ENCODE measurements around the gene KLHL22.
A peak's percentile ranks its signal among the peaks of the same experiment; 100 is the strongest.
"Not testable (repeated sequence)": the region's sequence is repeated elsewhere in the genome, so short reads cannot be mapped to it uniquely, and the experiment has no call there.

Gene KLHL22

DNA sequence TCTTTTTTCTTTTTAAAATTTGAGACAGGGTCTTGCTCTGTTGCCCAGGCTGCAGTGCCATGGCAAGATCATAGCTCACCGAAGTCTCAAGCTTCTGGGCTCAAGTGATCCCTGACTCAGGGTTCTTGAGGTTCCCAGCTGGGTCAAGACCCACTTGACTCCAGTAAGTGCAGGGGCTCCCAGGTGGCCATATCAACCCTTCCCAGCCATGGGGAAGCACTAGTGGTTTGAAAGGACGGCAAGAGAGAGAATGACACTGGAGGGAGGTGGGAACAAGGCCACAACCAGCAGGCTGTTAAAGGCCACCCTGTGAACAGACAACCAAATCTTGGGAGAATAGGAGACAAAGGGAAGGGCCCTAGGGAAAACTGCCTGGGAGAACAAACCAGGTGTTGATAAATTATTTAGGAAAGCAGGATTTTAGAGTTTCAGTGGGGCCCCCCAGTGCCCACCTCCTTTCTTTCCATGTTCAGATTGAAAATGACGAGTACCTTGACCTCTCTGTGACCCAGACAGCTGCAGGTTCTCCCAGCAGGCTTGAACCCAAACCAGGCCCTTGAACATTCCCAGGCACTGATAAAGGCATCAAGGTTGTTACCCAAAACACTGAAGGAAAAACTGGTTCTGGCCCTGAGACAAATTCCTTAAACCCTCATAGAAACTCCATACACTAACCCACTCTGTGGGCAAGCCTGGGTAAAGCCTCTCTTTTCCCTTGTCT lies 28.8 kb downstream of the KLHL22 start:
- DNase-seq, result no peak

DNA sequence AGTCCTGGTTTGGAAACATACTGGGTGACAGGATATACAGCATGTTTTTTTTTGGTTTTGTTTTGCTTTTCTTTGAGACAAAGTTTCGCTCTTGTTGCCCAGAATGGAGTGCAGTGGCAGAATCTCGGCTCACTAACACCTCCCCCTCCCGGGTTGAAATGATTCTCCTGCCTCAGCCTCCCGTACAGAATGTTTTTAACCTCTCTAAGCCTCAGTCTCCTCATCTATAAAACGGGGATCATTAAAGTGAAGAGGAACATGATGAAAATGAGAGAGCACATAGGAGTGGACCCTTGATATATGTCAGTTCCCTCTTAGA lies 29.9 kb downstream of the KLHL22 start:
- no peak for DNase-seq

DNA sequence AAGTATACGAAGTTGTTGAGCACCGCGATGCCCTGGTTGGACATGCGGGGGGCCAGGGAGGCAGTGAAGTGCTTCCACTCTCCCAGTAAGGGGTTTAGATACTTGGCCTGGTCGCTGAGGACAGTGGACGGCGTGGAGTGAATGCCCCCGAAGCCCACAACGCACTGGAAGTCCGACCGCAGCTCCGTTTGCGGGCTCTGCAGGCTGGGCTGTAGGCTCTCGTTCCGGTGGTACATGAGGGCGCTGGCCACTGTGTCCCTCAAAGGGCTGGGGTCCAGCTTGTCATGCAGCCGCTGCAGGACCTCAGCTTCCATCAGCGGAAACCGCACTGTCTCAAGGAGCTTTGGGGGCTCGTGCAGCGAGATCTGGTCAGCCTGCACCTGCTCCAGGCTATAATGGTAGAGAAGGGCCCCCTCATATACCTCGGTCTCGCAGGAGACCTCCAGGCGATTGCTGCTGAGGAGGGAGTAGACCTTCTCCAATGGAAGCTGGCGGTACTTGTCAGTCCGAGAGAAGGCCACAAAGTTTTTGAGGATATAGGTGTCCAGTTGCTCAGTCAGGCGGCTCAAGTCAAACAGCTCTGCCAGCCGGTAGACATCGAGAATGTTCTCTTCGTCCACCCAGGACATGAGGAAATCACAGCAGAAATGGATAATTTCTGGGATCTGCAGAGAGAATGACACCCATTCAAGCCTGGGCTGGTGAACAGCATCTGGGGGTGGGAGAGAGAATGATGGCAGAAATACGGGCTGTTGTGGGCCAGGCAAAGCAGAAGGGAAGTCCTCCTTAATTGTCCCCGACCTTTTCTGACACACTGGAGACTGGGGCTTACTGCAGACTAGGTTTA lies 30.5 kb downstream of the KLHL22 start:
- DNase-seq, result no peak

DNA sequence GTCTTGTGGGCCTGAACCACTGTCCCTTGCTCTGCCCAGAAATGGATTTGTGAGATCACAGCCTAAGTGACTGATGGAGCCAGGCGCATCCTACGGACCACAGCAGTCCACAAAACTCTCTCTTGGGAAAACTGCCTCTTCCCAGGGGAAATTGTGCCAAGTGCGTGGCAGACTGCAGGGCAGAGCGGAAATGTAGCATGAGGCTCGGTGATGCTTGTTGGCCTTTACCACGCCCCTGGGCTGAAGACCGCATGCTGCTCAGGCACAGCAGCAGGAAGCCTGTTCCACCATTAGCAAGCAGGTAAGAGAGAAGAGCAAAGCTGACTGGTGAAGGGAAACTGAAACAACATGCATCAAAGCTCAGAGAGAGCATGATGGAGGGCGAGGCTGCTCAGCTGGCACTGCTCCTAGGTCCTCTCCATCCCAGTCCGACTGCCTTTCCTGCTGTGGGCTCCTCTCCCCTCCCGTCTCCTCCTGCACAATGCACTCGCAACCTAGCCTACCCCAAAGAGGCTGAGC lies 31.4 kb downstream of the KLHL22 start:
- DNase-seq, result no peak

DNA sequence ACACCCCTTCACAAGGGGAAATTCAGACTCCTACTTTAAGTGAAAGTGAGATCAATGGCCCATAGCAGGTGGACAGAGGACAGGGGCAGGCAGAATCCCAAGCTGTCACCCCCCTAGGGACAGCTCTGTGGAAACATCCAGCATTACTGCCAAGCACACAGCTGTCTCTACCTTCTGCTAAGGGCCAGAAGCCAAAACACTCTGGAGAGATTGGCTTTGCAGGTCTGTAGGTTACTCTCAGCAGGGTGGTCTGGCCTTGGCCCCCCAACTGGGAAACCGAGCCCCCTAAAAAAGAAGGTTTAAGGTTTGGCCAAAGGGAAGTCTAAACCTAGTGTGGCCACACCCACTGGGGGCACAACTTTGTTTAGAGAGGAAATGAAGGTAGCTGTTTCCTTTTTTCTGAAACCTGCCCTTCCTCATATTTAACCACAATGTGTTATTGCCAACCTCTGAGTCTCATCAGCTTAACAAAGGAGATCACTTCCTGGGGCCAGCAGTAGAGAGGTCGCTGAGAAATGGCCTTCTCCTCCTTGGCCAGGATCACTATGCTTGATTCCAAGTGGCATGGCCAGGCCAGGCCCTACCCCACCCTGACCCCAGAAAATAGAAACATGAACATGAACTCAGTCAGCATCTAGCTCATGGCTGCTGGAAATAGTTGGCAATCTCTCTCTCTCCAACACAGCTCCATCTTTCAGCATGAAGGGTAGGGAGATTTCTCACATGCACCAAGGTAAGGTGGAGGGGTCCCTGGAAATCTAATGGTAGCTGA lies 32.1 kb downstream of the KLHL22 start:
- DNase-seq, result no peak

DNA sequence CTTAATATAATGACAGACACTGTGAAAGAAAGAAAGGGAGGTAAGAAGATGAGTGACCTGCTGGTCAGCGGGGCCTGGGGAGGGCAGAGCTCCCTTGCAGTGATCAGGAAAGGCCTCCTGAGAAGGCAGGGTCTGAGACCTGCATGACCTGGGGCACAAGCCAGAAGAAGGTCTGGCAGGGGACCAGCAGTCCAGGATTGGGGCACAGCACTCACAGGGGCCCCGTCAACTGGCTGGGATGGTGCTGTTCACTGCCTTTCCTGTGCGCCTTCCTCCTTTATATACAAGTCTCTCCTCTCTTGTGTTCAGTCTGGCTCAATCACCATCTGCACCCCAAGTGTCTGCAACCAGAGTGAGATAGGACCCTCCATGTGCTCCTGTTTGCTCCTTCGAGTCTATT lies 35.7 kb downstream of the KLHL22 start:
- no peak for DNase-seq

DNA sequence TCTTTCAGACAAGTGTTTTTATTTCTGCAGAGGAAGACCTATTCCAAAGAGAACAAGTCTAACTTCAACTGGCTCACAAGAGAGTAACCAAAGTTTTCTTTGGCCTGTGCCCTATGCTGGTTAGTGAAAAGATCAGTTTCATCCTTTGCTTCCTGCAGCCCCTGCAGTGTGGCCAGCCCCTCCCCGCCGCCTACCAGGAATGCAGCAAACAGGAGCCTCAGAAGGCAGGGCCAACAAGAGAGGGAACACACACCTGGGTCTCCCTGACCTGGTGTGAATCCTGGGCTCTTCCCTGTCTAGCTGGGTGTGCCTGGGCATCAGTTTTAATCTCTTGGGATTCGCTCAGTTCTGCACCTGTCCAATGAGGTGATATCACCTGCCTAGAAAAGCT lies 36.4 kb downstream of the KLHL22 start:
- DNase-seq, result no peak

DNA sequence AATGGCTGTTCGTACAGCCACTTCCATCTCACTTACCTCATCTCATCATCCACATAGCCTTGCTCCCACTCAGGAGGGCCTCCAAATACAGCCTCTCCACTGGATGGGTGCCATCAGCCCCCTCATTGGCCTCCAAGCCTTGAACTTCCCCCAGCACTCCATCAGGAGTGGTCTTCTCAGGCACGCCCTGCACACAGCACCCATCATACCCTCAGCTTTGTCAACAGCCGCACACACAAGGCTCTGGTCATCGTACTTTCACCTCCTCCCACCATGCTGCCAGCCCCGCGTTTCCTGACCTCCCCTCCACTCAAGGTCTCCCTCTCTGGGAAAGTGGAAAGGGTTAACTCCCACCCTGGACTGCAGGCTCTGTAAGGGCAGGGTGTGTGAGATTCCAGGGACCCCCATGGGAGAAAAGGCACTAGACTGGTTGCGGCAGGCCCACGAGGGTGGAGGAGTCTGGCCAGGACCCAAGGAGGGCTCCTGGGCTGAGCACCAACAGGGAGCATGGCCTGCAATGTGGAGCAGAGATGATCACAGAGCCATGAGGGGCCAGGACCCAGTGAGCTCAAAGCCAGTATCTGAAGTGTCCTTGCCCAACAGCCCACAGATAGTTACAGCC lies 37.0 kb downstream of the KLHL22 start:
- DNase-seq, result no peak

DNA sequence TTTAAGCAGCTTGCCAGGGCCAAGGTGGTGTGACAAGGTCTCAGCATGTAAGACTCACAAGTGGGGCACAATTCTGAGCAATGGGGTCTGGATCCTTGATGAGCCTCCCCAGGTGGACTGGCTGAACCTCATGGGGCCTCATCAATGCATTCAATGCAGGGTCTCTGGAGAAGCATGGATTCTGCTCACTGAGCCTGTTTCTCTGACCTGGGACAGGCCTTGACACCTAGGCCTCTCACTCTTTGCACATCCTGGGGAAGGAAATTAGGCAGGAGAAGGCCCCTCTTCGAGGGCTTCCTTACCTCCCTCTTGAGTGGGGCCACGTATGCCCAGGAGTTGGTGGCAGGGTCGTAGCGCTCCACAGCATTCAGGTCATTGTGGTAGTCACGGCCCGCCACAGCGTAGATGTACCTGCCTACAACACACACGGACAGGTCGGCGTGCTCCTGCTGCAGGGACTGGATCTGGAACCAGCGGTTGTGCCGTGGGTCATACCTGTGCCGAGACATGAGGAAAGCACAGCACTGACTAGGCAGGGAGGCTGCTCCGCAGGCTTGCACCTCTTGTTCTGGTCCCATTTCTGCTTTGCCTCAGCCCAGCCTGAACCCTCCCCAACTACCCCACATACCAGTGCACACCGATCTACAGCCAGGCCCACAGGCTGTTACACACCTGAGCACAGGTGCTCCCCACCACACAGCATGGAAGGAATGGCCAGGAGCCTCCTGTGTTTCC lies 37.9 kb downstream of the KLHL22 start:
- DNase-seq, result no peak

DNA sequence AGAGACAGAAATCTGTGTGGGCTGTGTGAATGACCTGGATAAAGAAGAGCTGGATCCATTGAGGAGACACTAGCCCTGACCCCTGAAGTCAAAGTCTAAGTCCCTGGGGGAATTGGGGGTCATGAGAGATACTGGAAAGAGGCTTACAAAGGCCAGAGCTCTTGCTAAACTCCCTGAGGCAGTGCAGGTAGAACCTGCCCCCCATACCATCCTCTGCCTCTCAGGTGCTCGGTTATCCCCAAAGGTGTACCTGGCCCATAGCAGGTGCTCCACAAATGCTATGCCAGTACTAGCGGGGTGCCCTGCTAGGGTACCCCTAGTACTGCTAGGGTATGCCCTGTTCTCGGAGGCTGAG lies 38.9 kb downstream of the KLHL22 start:
- no peak for DNase-seq

DNA sequence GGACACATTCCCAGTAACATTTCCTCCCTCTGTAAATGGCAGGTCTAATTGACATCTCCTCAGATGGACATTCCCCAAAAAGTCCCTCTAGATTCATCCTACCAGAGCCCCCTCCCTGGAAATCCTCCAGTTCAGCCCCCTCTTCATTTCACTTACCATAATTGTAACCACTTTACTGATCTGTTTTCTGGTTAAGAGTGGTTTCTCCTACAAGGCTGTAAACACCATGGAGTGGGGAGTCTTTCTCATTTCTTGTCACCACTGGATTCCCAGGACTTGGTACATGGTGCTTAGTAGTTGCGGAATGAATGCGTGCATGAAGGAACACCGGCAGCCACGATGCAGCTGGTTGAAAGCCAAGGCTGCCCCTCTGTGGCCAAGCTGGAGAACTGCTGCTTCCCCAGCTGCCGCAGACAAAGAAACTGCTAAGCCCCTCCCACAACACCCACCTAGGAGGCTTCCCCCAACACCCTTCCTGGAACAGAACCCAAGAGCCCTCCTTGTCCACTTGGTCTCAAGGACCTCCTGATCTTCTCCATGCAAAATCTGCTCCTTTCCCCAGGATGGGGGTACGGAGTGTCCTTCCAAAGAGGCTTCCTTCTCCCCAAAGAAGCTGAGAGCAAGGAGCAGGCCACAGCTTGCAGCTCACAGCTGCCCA lies 39.4 kb downstream of the KLHL22 start:
- peak; percentile 71 for DNase-seq

DNA sequence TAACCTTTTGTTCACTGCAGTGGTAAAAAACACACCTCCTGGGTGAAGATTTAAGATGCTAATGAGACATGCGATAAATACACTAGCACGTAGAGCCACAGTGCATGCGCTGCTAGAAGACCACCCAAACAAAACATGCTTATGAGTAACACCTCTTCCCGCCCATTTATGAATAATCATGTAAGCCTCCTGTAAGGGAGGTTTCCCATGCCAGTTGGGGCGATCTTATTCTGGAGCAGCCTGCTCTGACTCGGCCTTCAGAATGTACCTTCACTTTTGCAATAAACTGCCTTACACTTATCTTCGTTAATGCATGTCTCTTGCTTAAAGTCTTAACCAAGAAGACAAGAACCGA lies 39.9 kb downstream of the KLHL22 start:
- no peak for DNase-seq

DNA sequence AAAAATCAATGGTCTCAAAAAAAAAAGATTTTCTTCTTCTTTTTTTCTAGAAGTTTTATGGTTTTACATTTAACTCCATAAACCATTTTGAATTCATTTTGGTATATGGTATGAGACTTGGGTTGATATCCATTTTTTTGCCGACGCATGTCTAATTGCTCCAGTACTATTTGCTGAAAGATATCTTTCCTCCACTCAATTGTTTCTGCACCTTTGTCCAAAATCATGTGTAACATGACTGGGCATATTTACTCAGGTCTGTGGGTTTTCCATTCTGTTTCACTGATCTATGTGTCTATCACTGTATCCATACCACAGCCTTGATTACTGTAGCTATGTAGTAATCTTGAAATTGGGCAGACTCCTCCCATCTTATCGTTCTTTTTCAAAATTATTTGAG lies 42.4 kb downstream of the KLHL22 start:
- no peak for DNase-seq

DNA sequence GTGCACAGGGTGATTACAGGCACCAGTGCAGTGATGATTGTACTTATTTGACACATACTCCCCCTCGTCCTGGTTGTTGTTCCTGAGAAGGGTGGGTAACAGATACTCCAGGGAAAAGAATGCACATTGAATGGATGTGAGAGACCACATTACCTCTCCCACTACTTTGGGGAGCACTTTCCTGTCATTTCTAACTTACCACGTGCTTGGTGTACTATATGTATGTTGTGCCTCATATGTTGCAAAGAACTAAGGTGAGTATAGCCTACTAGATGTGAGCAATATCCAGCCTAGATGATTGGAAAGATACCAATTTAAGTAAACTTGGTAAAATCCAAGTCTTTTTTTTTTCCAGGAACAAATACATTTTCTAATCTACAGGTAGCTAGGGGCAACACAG lies 43.7 kb downstream of the KLHL22 start:
- no peak for DNase-seq

DNA sequence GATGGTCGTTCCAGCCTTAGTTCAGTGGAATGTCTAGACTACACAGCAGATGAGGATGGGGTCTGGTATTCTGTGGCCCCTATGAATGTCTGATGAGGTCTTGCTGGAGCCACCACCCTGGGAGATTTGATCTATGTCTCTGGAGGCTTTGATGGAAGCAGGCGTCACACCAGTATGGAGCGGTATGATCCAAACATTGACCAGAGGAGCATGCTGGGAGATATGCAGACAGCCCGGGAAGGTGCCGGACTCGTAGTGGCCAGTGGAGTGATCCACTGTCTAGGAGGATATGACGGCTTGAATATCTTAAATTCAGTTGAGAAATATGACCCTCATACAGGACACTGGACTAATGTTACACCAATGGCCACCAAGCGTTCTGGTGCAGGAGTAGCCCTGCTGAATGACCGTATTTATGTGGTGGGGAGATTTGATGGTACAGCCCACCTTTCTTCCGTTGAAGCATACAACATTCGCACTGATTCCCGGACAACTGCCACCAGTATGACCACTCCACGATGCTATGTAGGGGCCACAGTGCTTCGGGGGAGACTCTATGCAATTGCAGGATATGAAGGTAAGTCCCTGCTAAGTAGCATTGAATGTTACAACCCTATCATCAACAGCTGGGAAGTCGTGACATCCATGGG lies 44.3 kb downstream of the KLHL22 start:
- DNase-seq, result not testable (repeated sequence)

DNA sequence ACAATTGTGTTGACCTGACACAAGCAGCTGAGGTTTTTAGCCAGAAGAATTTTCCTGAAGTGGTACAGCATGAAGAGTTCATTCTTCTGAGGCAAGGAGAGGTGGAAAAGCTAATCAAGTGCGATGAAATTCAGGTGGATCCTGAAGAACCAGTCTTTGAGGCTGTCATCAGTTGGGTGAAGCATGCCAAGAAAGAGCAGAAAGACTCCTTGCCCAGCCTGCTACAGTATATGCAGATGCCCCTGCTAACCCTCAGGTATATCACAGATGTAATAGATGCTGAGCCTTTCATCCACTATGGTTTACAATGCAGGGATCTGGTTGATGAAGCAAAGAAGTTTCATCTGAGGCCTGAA lies 45.1 kb downstream of the KLHL22 start:
- DNase-seq, result no peak

DNA sequence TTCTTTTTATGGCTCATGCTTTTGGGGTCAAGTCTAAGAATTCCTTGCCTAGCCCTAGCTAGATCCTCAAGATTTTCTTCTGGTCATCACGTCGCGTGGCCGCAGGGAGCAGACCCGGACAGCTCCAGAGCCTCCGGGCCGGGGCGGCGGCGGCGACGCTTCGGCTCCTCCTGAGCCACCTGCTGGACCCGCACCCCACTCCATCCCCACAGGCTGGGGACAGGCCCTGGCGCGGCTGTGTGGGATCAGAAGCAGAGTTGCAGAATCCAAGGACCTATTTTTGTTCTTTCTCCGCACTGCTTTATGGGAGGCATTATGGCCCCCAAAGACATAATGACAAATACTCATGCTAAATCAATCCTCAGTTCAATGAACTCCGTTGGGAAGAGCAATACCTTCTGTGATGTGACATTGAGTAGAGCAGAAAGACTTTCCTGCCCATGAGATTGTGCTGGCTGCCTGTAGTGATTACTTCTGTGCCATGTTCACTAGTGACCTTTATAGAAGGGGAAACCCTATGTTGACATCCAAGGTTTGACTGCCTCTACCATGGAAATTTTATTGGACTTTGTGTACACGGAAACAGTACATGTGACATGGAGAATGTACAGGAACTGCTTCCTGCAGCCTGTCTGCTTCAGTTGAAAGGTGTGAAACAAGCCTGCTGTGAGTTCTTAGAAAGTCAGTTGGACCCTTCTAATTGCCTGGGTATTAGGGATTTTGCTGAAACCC lies 45.6 kb downstream of the KLHL22 start:
- DNase-seq, result no peak

DNA sequence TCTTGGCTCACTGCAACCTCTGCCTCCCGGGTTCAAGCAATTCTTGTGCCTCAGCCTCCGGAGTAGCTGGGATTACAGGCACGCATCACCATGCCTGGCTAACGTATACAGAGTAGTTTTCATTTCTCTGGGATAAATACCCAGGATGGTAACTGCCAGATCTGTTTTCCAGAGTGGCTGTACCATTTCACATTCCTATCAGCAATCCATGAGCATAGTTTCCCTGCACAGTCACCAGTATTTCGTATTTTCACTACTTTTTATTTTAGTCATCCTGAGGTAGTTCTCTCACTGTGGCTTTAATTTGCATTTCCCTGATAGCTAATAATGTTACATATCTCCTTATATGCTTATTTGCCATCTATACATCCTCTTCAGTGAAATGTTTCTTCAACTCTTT lies 47.0 kb downstream of the KLHL22 start:
- no peak for DNase-seq

DNA sequence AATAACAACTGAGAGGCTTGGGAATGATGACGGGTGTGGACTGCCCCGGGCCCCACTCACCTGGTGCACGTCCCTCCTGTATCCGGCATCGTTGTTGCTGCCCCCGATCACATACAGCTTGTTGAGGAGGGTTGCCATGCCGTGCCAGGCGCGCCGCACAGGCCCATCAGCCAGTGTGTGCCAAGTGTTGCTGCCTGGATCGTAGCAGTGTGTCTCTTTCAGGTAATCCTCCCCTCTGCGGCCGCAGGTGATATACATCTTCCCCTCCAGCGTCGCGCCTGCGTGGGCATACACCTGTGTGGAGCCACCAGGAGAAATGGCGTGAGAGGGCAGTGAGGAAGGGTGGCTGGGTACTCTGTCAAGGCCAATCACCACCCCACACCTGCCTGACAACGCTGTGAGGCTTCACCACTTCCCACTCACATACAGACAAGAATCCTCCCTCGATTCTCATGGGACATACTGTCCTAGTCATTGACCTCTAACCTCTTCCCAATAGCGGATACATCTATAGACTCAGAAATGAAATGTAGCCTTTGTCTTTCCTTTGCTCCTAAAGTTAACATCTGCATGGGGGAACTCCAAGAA lies 49.1 kb downstream of the KLHL22 start:
- no peak for DNase-seq

DNA sequence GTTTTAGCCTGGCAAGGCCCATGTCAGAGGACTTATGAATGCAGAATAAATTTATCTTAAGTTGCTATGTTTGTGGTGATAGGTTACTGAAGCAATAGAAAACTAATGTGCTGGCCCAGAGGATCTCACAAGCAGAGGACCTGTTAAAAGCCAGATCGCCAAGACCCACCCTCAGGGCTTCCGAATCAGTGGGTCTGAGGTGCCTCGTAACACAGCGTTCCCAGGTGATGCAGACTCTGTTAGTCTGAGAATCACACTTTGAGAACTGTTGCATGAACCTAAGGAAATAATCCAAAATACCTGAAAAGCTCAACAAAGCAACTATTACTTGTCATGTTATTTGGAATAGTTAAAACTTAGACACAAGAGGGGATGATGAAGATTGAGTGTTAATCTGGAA lies 51.3 kb downstream of the KLHL22 start:
- no peak for DNase-seq
